ENCODE data around the gene IL5.

DNA sequence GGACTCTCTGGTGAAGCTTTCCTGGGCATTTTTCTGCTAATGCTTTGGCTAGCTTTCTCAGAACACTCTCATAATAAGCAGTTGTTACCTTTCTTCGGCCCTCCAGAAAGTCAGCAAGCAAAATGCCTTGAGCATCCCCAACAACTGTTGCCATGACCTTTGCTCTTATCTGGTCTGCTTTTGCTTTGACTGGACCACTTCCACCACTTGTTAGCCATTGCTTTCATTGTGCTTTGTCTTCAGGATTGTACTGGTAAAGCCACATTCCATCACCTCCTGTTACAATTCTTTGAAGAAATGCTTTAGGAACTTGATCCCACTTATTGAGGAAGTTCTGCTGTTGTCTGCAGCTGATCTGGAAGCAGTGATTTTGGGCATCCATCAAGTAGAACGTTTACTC, 49.2 kb upstream of the IL5 start:
- TF ChIP-seq CTCF (IDR thresholded peaks at IDR 0.05) (no peak), POLR2A (IDR thresholded peaks at IDR 0.05) (no peak)
